Right renal cortex interstitium (tissue), 3 donors: ENCODE measurements around the gene IFNA8. TPM values are rescaled to one million over a fixed set of nuclear protein-coding genes. Genes with fewer than 3 reads are reported as not detected.
"Not testable (repeated sequence)": the region's sequence is repeated elsewhere in the genome, so short reads cannot be mapped to it uniquely, and the experiment has no call there.

Source experiments
- DNase-seq, 3 donors: peaks; one replicate each; pipeline ENCODE4 v3.0.0-alpha.2; 2013; ENCODE audit warnings: low read depth in 3 of 3, low spot score in 2 of 3
- polyA plus RNA-seq, 3 donors: library from polyadenylated mRNA; unstranded; fragments of 120-200 nt; gene quantifications; one replicate each; pipeline ENCODE4 v1.2.1, GENCODE V29; 2013; ENCODE audit not compliant: insufficient read length in 3 of 3

IFNA8 gene
- polyA plus RNA-seq, 3 donors = not detected

GRCh38 chr9:21415493-21416267 lies 6.8 kb downstream of the IFNA8 start:
- no peak for DNase-seq

DNA sequence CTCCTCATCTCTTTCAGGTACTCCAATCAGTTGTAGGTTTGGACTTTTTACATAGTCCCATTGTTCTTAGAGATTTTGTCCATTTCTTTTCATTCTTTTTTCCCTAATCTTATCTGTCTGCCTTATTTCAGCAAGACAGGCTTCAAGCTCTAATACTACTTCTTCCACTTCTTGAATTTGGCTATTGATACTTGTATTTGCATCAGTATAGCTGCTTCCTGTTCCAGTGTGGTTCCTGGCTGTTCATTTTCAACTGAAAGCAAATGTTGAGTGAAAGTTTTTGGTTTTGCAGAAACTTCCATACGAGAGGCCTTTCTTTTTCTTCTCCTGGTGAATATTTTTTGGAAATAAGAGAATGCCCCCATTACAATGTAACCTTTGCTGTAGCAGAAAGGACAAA lies 19.3 kb downstream of the IFNA8 start:
- DNase-seq = no peak

GRCh38 chr9:21429191-21429590 lies 20.3 kb downstream of the IFNA8 start:
- DNase-seq = no peak

- DNase-seq = no peak
These were observed 23.9 kb downstream of the IFNA8 start for GRCh38 chr9:21432672-21433425.

- no peak for DNase-seq
These were observed 25.5 kb downstream of the IFNA8 start for GRCh38 chr9:21434202-21435014.

DNA sequence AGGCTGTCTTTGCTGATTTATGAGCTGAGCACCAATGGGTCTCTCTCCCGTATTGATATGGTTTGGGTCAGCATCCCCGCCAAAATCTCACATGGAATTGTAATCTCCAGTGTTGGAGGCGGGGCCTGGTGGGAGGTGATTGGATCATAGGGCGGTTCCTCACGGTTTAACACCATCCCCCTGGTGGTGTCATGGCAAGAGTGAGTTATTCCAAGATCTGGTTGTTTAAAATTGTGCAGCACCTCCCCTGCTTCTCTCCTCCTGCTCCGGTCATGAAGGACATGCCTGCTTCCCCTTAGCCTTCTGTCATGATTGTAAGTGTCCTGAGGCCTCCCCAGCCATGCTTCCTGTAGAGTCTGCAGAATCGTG lies 26.1 kb downstream of the IFNA8 start:
- DNase-seq = not testable (repeated sequence)

DNA sequence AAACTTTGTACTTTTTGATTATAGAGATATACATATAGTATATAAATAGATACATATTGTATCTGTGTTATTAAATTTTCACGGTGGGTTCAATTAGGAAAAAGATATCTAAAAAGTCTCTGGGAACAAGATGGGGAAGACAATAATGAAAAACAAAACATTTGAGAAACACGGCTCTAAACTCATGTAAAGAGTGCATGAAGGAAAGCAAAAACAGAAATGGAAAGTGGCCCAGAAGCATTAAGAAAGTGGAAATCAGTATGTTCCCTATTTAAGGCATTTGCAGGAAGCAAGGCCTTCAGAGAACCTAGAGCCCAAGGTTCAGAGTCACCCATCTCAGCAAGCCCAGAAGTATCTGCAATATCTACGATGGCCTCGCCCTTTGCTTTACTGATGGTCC lies 31.2 kb downstream of the IFNA8 start, which contains the start of gene IFNA1:
Gene IFNA1 (plus strand): TSS at position 301 of the 400 bp plus-strand sequence. CDS start 69 bp downstream, at position 370.
- no peak for DNase-seq

DNA sequence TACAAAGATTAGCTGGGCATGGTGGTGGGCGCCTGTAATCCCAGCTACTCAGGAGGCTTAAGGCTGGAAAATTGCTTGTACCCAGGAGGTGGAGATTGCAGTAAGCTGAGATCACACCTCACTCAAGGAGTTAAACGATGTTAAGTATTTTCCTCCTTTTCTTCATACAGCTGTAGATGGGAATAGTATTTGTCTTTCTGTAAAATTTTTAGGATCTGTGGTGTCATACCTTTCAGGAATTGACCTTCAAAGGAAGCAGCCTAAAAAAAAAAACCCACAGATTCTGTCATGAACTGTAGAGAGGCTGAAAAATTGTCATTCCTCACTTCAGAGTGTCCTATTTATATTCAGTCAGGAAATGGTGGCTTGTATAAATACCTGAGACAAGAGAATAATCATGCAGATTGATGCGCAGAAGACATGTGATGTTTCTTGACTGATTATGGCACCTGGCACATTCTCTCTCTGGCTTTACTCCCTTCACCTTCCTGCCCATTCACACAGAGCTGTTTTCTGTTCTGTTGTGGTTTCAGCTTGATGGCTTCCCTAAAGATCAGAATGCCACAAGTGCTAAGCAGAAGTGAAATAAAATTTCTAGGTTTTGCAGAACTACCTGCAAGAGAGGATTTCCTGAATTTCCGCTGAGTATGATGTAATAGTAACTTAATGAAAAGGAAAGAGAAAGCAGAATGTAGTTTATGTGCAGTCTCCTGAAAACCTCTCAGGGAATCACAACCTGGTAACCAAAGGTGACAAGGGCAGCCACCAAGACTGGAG lies 35.1 kb downstream of the IFNA8 start:
- no peak for DNase-seq

DNA sequence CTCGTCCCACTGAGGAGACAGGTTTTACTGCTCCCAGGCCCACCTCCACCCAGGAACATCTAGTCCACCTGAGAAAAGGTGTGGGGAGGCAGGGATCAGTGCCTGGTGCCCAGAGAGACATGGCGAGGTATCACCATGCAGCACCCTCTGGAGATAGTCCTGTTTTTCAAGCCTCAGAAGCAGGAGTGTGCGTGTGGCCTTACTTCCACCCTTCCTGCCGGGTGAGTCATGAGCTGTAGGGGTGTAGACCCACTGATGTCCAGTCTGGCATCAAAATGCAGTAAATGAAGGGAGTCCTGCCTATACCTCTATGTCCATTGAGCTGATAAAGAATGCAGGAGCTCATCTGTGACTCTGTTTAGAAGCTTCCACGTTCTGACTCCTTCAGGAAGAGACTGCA lies 40.4 kb downstream of the IFNA8 start:
- DNase-seq = not testable (repeated sequence)

DNA sequence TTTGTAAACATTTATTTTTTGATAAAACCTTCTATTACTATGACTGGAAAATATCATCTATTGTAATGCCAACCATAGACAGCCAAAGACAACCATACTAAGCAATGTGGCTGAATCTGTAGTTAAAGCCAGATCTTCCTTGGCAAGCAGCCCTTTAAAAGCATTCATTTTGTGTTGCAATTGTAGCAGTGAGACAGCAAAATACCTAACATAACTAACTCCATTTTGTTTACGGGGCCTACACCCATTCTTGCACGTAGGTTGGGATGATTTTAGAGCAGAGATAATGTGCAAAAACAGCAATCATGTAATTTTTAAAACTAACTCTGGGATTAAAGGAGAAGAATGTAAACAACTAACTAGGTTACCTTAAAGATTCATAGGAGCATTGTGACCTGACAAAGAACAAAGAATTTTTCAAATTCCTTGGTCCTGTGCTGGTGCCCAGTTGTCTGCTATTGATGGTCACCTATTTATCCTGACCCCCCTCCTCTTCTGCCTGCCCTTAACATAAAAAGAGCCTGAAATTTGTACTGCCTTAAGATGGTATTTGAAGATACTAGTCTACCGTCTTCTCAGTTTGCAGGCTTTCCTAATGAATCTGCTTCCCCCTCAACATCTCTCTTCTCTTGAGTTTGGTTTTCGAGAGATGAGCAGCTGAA lies 41.9 kb downstream of the IFNA8 start:
- no peak for DNase-seq

DNA sequence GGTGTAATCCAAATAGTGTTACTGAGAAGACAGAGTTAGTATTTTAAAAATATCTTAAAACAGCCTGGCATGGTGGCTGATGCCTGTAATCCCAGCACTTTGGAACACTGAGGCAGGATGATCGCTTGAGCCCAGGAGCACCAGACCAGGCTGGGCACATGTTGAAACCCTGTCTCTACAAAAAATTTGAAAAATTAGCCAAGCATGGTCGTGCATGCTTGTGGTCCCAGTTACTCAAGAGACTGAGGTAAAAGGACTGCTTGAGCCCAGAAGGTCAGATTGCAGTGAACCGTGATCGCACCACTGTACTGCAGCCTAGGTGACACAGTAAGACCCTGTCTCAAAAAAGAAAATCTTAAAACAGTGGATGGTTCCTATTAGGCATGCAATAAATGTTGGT lies 43.8 kb downstream of the IFNA8 start:
- DNase-seq = no peak

- DNase-seq = no peak
These were observed 45.2 kb downstream of the IFNA8 start for GRCh38 chr9:21454149-21454548.

DNA sequence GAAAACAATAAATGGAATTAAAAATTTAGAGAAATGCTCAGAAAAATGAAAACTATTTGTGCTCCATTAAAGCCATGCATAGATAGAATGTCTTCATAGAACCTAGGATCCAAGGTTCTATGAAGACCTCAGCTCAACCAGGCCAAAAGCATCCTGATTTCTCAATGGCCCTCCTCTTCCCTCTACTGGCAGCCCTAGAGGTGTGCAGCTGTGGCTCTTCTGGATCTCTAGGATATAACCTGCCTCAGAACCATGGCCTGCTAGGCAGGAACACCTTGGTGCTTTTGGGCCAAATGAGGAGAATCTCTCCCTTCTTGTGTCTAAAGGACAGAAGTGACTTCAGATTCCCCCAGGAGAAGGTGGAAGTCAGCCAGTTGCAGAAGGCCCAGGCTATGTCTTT lies 46.4 kb downstream of the IFNA8 start:
- DNase-seq = no peak

Other genes with a start within 250 kb of the IFNA8 start
- gene IFNA21, start 242.5 kb upstream of the IFNA8 start, polyA plus RNA-seq = not detected
- gene IFNA4, start 221.5 kb upstream of the IFNA8 start, polyA plus RNA-seq = not detected
- gene IFNA7, start 206.9 kb upstream of the IFNA8 start, polyA plus RNA-seq = not detected
- gene IFNA10, start 202.0 kb upstream of the IFNA8 start, polyA plus RNA-seq = not detected
- not detected for gene IFNA16, start 191.8 kb upstream of the IFNA8 start, polyA plus RNA-seq
- not detected for gene IFNA17, start 180.9 kb upstream of the IFNA8 start, polyA plus RNA-seq
- gene IFNA14, start 169.1 kb upstream of the IFNA8 start, polyA plus RNA-seq = not detected
- gene IFNA5, start 103.8 kb upstream of the IFNA8 start, polyA plus RNA-seq = not detected
- gene KLHL9, start 73.7 kb upstream of the IFNA8 start, polyA plus RNA-seq = 10 to 100 TPM; 54.4 to 58.0 (median 57.5) TPM
- gene IFNA6, start 58.2 kb upstream of the IFNA8 start, polyA plus RNA-seq = not detected
- not detected for gene IFNA13, start 41.1 kb upstream of the IFNA8 start, polyA plus RNA-seq
- not detected for gene IFNA2, start 23.7 kb upstream of the IFNA8 start, polyA plus RNA-seq
- gene IFNA1, start 31.3 kb downstream of the IFNA8 start, polyA plus RNA-seq = not detected
- gene IFNE, start 73.2 kb downstream of the IFNA8 start, polyA plus RNA-seq = under 1 TPM in 2 of 3 donors, not detected in 1; 0.08 TPM